Neuron (in vitro differentiated cells): ENCODE measurements around the gene ATP6V1B1.
A peak's percentile ranks its signal among the peaks of the same experiment; 100 is the strongest.
"Not testable (repeated sequence)": the region's sequence is repeated elsewhere in the genome, so short reads cannot be mapped to it uniquely, and the experiment has no call there.

Experiments used
- H2AFZ ChIP-seq: one replicate; pipeline ENCODE4 v1.6.1; 2013; ENCODE audit warnings: low read depth, mild to moderate bottlenecking, inconsistent platforms, low read length, moderate library complexity
- H3K27me3 ChIP-seq: one replicate; pipeline ENCODE4 v1.6.1; 2013; ENCODE audit warnings: low read length; ENCODE audit not compliant: insufficient read depth
- H3K36me3 ChIP-seq: one replicate; pipeline ENCODE4 v1.6.1; 2013; ENCODE audit warnings: low read length; ENCODE audit not compliant: insufficient read depth
- H3K4me1 ChIP-seq: one replicate; pipeline ENCODE4 v1.6.1; 2013; ENCODE audit warnings: low read length; ENCODE audit not compliant: insufficient read depth
- H3K4me3 ChIP-seq: 2 replicates; pipeline ENCODE4 v1.5.1; 2013; ENCODE audit warnings: mild to moderate bottlenecking, low read length, moderate library complexity
- H3K9me3 ChIP-seq: one replicate; pipeline ENCODE4 v1.6.1; 2013; ENCODE audit warnings: low read length

The ATP6V1B1 gene

DNA sequence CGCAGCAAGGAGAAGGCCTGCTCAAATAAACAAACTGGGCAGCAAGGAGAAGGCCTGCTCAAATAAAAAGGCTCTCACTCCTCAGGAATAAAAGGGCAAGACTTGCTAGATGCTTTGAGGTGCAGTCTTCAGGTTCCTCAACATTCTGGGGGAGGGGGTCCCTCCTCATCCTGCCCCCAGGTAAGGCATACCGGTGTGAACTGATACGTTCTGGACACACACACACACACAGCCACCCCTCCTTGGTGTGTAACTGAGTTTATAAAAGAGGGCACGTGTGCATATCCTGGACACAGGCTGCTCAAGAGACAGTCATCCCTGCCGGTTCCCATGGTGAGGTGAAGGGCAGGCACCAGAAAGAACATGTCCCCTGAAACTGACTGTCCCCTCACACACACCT lies 54.5 kb downstream of the ATP6V1B1 start:
- H3K4me1 ChIP-seq = peaks cover 17% of the 10 kb centered on the region
- H3K36me3 ChIP-seq = peaks cover 55% of the 10 kb centered on the region
- no peaks in the 10 kb centered on the region for H3K9me3 ChIP-seq
- H2AFZ ChIP-seq = no peak overlapping the region
- no peaks in the 10 kb centered on the region for H3K27me3 ChIP-seq
- H3K4me3 ChIP-seq = no peak overlapping the region

DNA sequence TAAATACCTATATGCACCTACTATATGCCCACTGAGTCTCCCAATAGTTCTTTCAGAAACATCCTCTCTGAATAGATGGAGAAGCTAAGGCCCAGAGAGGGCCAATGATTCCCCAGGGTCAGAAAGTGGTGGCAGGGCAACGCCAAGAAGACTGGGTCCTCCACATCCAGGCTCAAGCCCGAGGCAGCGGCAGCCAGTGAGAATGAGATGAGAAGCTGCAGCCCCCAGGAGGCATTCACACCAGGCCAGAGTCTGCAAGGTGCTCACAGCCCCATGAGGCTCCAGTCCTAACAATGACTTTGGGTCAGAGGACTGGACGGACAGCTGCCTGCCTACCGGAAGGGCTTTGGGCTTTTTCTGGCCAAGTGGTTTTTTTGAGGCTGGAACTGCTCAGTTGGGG lies 55.4 kb downstream of the ATP6V1B1 start:
- H3K27me3 ChIP-seq = no peaks in the 10 kb centered on the region
- peaks cover 19% of the 10 kb centered on the region for H3K4me1 ChIP-seq
- H3K9me3 ChIP-seq = no peaks in the 10 kb centered on the region
- no peak overlapping the region for H2AFZ ChIP-seq
- H3K36me3 ChIP-seq = peaks cover 47% of the 10 kb centered on the region
- H3K4me3 ChIP-seq = no peak overlapping the region

DNA sequence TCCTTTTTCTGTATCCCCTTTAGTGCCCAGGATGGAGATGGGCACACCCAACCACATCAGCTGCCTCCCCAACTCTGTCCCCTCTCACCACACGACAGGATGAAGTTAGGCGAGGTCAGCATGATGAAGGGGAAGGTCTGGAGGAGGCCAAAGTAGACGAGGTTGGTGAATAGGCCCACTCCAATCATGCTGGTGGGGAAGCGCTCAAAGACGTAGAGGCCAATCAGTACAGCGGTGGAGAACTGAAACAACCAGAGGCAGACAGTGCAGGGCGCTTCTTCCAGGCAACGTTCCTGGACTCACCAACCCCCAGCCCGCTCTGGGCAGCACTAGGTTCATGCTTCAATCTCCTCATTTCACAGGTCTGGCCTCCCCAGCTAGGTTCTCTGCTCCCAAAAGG lies 56.0 kb downstream of the ATP6V1B1 start:
- Histone ChIP-seq H3K4me3 (no peak overlapping the region), H3K4me1 (peaks cover 19% of the 10 kb centered on the region), H3K27me3 (no peaks in the 10 kb centered on the region), H3K9me3 (no peaks in the 10 kb centered on the region), H2AFZ (no peak overlapping the region), H3K36me3 (peaks cover 44% of the 10 kb centered on the region)

DNA sequence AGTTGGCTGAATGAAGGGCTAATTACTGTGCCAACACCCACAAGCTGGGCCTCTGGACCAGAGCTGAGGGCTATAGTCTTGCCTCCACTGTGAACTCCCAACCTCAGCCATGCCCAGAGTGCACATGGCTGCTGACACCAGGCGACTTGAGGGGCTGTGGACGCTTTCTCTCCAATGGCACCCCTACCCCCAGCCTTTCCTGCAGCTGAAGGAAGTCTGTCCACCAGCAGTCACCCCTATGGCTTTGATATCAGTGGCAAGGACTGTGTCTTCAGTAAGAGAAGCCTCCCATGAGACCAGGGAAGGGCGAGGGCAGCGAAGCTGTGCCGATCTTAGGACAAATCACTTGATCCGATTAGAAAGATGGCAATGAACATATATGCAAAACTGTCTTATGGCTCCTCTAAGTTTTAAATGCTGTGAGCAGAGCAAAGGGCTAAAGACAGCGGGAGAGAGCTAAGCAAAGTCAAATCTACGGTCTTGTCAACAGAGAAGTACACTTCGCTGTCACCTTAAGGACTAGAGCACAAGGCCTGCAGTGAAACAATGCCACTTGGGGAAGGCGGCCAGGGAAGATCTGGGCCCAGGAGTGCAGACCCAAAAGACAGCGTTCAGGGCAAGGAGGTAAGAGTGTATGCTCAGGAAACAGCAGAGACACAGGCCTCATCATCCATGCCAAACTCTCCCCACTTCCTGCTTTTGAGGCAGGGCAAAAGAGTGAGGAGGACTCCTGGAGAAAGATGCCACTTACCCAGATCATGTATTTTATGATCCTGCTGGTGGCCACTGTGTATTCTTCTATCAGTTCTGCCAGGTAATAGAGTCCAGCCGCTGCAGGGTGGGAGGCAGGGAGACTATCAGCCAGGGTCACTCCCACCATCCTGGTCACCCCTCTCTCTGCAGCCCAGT lies 57.5 kb downstream of the ATP6V1B1 start:
- H3K27me3 ChIP-seq = no peaks in the 10 kb centered on the region
- H3K36me3 ChIP-seq = peaks cover 30% of the 10 kb centered on the region
- H3K4me1 ChIP-seq = peaks cover 19% of the 10 kb centered on the region
- no peaks in the 10 kb centered on the region for H3K9me3 ChIP-seq
- H3K4me3 ChIP-seq = peak overlapping the region; percentile 79
- H2AFZ ChIP-seq = no peak overlapping the region

DNA sequence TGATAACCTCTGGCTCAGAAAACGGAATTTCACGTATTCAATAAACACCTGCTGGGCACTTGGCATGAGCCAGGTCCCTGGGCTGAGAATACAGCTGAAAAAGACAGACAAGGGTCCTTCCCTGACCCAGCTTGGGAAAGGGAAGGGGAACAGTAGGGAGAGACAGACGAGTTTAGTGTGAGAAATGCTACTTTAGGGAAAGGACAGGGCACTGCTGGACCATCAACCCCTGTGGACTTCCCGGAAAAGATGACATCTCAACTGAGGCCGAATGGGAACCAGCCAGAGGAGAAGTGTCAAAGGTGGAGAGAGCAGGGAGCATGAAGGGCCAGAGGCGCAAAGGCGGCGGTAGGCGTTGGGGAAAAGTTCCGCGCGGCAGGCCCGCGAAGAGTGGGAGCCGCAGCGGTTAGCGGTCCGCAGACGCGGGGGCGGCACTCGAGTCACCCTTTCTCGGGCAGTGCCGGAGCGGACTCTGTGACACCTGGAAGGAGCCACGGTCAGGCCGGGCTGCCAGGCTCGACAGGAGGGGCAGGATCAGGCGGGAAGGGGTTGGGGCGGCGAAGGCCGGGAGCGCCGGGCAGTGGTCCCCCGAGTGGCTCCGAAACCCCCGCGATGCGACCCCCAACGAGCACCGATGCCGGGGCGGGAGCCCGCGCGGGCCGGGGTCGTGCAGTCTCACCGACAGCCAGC lies 58.5 kb downstream of the ATP6V1B1 start:
- Histone ChIP-seq H3K4me3 (peak overlapping the region; percentile 79), H3K9me3 (no peaks in the 10 kb centered on the region), H2AFZ (peak overlapping the region; percentile 56), H3K4me1 (peaks cover 19% of the 10 kb centered on the region), H3K36me3 (peaks cover 20% of the 10 kb centered on the region), H3K27me3 (no peaks in the 10 kb centered on the region)

DNA sequence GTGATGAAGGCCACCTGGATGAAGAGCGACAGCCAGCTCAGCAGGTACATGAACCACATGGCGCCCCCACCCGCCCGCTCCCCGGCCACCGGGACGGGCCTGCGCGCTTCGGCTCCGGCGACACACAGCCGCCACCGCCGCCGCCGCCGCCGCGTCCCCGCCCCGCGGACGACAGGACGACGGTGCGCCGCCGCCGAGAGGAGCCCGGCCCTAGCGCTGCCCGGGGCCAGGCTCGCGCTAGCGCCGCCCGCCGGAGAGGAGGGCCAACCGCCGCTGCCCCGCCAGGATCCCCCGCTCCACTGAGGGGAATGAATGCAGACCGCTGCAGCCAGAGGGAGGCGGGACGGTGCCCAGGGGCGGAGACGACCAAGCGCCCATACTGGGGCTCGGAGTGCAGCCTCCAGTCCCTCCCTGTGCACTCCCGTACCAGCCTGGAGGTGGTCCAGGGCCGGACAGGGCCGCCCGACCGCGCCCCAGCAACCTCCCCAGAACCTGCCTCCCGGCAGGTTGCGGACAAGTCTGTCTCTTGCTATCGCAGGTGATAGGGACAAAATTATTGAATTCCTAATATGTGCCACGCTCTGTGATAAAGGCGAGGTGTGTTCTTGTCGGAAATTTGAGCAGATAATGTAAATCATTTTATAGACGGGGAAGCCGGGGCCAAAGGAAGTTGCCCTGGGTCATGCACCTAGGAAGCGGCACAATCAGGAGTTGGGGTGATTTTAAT lies 59.2 kb downstream of the ATP6V1B1 start, which contains the start of gene TEX261:
Gene TEX261, minus strand, starts transcription at position 175 of the 727 bp plus-strand sequence. Its CDS starts 116 bp downstream, at position 59.
- peaks cover 19% of the 10 kb centered on the region for H3K4me1 ChIP-seq
- H3K36me3 ChIP-seq = peaks cover 13% of the 10 kb centered on the region
- no peaks in the 10 kb centered on the region for H3K27me3 ChIP-seq
- peak within 1 kb of the TSS; percentile 99 for H2AFZ ChIP-seq
- peak within 1 kb of the TSS; percentile 81 for H3K4me3 ChIP-seq
- no peaks in the 10 kb centered on the region for H3K9me3 ChIP-seq

DNA sequence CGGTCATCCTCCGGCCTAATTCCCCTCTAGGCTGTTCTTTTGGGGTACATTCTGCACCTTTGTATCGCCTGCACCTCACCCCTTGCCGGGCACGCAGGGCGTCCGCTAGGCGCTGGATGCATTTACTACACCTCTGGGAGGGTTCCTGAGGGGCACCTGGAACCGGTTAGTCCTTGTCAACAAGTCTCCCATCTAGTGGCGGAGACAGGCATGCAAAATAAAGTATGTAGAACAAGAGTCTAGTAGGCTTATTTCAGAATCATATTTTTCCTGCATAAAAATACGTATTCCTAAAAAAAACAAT lies 59.7 kb downstream of the ATP6V1B1 start:
- Histone ChIP-seq H2AFZ (peak overlapping the region; percentile 99), H3K27me3 (no peaks in the 10 kb centered on the region), H3K4me1 (peaks cover 19% of the 10 kb centered on the region), H3K9me3 (no peaks in the 10 kb centered on the region), H3K36me3 (peaks cover 9% of the 10 kb centered on the region), H3K4me3 (peak overlapping the region; percentile 81)

DNA sequence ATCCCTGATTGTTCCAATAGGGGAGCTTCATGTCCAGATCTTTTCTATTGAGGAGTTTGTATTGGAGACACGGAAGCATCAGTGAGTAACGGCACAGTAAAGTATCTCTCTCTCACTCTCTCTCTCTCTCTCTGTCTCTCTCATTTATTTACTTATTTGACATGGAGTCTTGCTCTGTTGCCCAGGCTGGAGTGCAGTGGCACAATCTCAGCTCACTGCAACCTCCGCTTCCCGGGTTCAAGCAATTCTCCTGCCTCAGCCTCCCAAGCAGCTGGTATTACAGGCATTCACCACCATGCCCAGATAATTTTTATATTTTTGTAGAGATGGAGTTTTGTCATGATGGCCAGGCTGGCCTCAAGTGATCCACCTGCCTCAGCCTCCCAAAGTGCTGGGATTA lies 63.2 kb downstream of the ATP6V1B1 start:
- H3K36me3 ChIP-seq, H3K9me3 ChIP-seq, H3K27me3 ChIP-seq, H3K4me3 ChIP-seq, H2AFZ ChIP-seq: not testable (repeated sequence)
- H3K4me1 ChIP-seq = peaks cover 25% of the 10 kb centered on the region

DNA sequence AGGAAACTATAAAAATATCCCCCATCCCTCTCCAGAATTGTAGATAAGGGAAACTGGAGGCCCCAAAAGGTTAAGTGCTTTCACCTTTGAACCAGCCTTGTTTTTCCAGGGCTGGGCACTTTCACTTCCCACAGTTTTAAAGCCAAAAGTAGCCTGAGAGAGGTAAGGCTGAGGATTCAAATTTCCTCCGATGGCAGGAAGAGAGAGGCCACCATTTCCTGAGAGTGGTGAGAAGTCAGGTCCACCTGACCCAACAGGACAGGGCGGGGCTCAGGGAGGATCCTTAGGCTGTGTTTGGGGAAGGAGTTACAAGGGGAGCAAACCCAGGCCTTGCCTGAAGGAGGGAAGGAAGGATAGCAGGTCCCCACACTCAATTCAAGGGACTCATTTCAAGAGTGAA lies 63.7 kb downstream of the ATP6V1B1 start:
- Histone ChIP-seq H3K27me3 (no peaks in the 10 kb centered on the region), H3K36me3 (no peaks in the 10 kb centered on the region), H3K4me1 (peaks cover 21% of the 10 kb centered on the region), H3K4me3 (no peak overlapping the region), H3K9me3 (no peaks in the 10 kb centered on the region), H2AFZ (no peak overlapping the region)

DNA sequence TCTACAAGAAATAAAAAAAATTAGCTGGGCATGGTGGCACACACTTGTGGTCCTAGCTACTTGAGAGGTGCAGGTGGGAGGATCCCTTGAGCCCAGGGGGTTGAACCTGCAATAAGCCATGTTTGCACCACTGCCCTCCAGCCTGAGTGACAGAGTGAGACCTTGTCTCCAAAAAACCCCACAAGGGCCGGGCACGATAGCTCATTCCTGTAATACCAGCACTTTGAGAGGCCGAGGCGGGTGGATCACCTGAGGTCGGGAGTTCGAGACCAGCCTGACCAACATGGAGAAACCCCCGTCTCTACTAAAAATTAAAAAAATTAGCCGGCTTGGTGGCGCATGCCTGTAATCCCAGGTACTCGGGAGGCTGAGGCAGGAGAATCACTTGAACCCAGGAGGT lies 64.2 kb downstream of the ATP6V1B1 start:
- H3K4me3 ChIP-seq, H3K9me3 ChIP-seq, H3K36me3 ChIP-seq, H3K27me3 ChIP-seq, H2AFZ ChIP-seq: not testable (repeated sequence)
- peaks cover 21% of the 10 kb centered on the region for H3K4me1 ChIP-seq

DNA sequence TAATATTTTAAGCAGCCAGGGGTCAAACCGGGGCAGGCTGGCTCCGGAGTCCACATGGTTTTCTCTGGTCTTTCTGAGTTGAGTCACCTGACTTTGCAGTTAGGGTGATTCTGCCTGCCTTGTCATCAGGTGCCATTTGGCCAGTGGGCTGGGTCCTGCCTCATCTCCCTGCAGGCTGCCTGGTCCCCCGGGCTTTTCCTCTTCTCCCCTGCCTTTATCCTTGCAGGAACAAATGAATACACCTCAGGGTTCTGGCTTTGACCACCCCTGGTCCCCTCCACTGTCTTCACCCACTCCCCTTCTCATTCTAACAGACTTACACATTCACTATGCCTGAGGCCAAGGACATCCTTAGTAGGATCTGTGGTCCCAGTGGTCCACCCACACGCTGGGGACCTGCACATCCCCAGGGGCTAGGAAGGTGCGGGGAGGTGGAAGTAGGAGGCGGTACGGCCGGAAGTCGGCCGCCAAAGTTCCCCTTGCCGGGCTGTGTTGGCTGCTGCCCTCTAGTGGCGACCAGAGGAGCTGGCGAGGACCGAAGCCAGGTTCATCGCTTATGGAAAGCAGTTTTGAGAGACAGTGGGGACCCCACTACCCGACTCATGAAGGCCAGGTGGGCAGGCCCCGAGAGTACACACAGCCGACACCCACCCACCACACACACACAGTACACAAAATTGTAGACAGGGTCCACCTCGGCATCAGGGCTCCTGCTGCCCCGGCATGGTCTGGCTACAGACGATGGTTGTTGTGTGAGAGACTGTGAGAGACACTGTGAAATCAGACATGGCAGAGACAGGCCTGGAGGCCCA lies 65.3 kb downstream of the ATP6V1B1 start:
- Histone ChIP-seq H3K4me1 (peaks cover 17% of the 10 kb centered on the region), H3K9me3 (no peaks in the 10 kb centered on the region), H3K4me3 (peak overlapping the region; percentile 54), H2AFZ (peak overlapping the region; percentile 74), H3K36me3 (no peaks in the 10 kb centered on the region), H3K27me3 (peaks cover 4% of the 10 kb centered on the region)

DNA sequence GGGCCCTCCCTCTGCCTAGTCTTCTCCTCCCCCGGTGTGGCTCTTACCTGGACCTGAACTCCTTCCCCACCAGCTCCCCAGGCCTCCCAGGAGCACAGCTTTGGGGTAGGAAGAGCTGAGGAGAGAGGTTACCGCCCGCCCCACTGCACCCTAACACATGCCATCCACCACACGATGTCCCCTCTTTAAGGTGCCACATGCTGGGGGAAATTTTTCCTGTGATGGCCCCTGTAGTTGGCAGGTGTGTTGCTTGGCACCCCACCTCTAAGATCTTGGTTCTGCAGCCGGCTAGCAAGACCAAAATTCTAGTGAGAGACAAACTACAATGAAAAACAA lies 65.9 kb downstream of the ATP6V1B1 start:
- Histone ChIP-seq H3K4me3 (peak overlapping the region; percentile 54), H3K27me3 (peaks cover 4% of the 10 kb centered on the region), H3K36me3 (no peaks in the 10 kb centered on the region), H3K9me3 (no peaks in the 10 kb centered on the region), H3K4me1 (peaks cover 17% of the 10 kb centered on the region), H2AFZ (peak overlapping the region; percentile 74)
